C4-2B (cell line): Measurements from ENCODE around the gene MGMT.

Experiments
- CTCF ChIP-seq: fragments of 450-650 bp; conservative IDR thresholded peaks from 2 replicates; pipeline ENCODE4 v1.5.1; 2017; ENCODE audit warnings: mild to moderate bottlenecking
- ZFX ChIP-seq: fragments of 450-650 bp; IDR thresholded peaks from 2 replicates; pipeline ENCODE4 v1.6.1; 2017

DNA sequence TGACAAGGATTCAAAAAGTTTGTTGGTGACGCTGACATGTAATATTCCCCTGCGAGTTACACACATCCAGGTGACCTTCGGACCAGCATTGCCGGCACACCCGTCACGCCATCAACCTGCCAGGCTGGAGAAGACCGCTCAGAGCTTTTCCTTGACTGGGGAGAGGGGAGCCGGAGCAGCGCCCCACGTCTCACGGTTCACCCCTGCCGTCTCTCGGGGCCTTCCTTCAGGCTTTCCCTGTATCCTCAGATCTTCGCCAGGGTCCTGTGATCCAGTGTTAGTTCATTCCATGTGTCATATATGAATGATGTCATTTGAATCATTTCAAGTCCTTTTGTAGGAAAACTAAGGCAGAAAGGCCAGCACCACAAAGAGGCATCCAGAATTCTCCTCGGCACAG, 127.8 kb downstream of the MGMT start:
- no peak for TF ChIP-seq CTCF
- TF ChIP-seq ZFX: no peak
